Nephron progenitor cell (in vitro differentiated cells): ENCODE results near the gene KIF26B.
"Not testable (repeated sequence)": the region's sequence is repeated elsewhere in the genome, so short reads cannot be mapped to it uniquely, and the experiment has no call there.

Experiments used
- DNase-seq: peaks from one replicate; pipeline ENCODE4 v3.0.0; 2021
- H3K27ac Mint-ChIP-seq: 2 replicates; pipeline ENCODE4 v1.8.0; 2021; ENCODE audit warnings: mild to moderate bottlenecking, moderate library complexity, mixed read lengths
- H3K27me3 Mint-ChIP-seq: 2 replicates; pipeline ENCODE4 v1.8.0; 2021; ENCODE audit warnings: mild to moderate bottlenecking, low read depth, mixed read lengths; ENCODE audit not compliant: poor library complexity
- H3K36me3 Mint-ChIP-seq: 2 replicates; pipeline ENCODE4 v1.8.0; 2021; ENCODE audit warnings: low read depth, mixed read lengths
- H3K4me1 Mint-ChIP-seq: 2 replicates; pipeline ENCODE4 v1.8.0; 2021; ENCODE audit warnings: mixed read lengths
- H3K4me3 Mint-ChIP-seq: 2 replicates; pipeline ENCODE4 v1.8.0; 2021; ENCODE audit warnings: mild to moderate bottlenecking, moderate library complexity, mixed read lengths
- H3K9me3 Mint-ChIP-seq: 2 replicates; pipeline ENCODE4 v1.8.0; 2021; ENCODE audit warnings: mild to moderate bottlenecking, moderate library complexity, mixed read lengths
- TF ChIP-seq, protein P1 (sequence below): fragments of 200-600 bp; sonication (generic); IDR thresholded peaks from 2 replicates; pipeline ENCODE4 v1.5.0; 2021; ENCODE audit warnings: antibody characterized with exemption

Gene KIF26B

DNA sequence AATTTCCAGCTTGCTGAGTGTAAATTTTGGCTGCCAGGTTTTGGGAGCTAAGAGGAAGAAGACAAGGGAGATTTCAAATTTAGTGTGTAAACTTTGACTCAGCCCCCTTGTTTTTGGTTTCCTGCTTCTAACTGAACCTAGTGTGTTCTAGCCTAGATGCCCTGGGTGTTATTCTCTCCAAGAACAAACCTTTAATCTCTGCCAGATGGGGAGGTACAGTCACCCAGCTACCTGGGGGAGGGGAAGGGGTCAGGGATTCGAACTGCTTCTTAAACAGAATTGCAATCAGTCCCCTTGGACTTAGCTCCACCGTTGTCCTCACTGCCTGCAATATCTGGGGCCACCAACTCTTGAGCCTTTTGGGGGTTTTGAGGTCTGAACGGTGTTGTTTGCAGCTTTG, 238.9 kb downstream of the KIF26B start:
- DNase-seq, result no peak
- no peaks in the 10 kb centered on the region for H3K27me3 Mint-ChIP-seq
- peaks cover 35% of the 10 kb centered on the region for H3K36me3 Mint-ChIP-seq
- peaks cover 46% of the 10 kb centered on the region for H3K4me1 Mint-ChIP-seq
- TF ChIP-seq, protein P1, sequence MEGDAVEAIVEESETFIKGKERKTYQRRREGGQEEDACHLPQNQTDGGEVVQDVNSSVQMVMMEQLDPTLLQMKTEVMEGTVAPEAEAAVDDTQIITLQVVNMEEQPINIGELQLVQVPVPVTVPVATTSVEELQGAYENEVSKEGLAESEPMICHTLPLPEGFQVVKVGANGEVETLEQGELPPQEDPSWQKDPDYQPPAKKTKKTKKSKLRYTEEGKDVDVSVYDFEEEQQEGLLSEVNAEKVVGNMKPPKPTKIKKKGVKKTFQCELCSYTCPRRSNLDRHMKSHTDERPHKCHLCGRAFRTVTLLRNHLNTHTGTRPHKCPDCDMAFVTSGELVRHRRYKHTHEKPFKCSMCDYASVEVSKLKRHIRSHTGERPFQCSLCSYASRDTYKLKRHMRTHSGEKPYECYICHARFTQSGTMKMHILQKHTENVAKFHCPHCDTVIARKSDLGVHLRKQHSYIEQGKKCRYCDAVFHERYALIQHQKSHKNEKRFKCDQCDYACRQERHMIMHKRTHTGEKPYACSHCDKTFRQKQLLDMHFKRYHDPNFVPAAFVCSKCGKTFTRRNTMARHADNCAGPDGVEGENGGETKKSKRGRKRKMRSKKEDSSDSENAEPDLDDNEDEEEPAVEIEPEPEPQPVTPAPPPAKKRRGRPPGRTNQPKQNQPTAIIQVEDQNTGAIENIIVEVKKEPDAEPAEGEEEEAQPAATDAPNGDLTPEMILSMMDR, result no peak
- H3K4me3 Mint-ChIP-seq, result no peak overlapping the region
- peaks cover 21% of the 10 kb centered on the region for H3K9me3 Mint-ChIP-seq
- peak overlapping the region; percentile 82 for H3K27ac Mint-ChIP-seq

DNA sequence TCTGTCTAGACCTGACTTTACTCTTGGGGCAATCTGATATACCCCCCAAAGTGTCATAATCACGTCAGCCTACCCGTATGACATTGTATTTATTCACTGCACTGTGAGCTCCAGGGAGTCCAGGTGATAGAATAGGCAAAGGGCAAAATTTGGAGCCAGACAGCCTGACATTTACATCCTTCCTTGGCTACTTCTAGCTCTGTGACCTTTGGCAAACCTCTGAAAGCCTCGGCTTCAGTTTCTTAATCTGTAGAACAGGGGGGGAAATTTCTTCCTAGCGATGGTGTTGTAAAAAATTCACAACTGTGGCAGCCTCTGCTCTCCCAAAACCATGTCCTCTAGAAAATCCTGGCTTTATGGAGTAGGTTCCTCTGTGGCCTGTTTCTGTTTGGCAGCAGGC, 240.9 kb downstream of the KIF26B start:
- DNase-seq, result no peak
- no peaks in the 10 kb centered on the region for H3K27me3 Mint-ChIP-seq
- TF ChIP-seq, protein P1, result no peak
- peaks cover 30% of the 10 kb centered on the region for H3K36me3 Mint-ChIP-seq
- peaks cover 37% of the 10 kb centered on the region for H3K4me1 Mint-ChIP-seq
- H3K27ac Mint-ChIP-seq, result no peak overlapping the region
- peaks cover 18% of the 10 kb centered on the region for H3K9me3 Mint-ChIP-seq
- H3K4me3 Mint-ChIP-seq, result no peak overlapping the region

DNA sequence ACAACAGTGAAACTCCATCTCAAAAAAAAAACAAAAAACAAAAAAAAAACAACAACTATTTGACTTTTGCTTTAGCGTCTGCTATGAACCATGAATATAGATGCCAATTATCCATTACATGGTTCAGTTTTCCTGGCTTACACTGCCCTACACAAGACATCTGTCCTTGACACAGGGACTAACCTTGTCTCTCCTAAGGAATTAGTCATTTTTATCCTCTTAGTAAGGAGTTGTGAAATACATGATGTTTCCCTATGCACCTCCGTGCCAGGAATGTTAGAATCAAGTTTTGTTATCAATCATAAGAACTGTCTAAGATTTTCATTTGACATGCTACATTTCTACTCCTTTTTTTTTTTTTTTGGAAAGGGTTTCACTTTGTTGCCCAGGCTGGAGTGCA, 241.8 kb downstream of the KIF26B start:
- H3K27ac Mint-ChIP-seq, result no peak overlapping the region
- H3K4me1 Mint-ChIP-seq, result peaks cover 38% of the 10 kb centered on the region
- DNase-seq, result no peak
- H3K36me3 Mint-ChIP-seq, result peaks cover 26% of the 10 kb centered on the region
- TF ChIP-seq, protein P1, result no peak
- H3K9me3 Mint-ChIP-seq, result peaks cover 18% of the 10 kb centered on the region
- no peaks in the 10 kb centered on the region for H3K27me3 Mint-ChIP-seq
- H3K4me3 Mint-ChIP-seq, result no peak overlapping the region

DNA sequence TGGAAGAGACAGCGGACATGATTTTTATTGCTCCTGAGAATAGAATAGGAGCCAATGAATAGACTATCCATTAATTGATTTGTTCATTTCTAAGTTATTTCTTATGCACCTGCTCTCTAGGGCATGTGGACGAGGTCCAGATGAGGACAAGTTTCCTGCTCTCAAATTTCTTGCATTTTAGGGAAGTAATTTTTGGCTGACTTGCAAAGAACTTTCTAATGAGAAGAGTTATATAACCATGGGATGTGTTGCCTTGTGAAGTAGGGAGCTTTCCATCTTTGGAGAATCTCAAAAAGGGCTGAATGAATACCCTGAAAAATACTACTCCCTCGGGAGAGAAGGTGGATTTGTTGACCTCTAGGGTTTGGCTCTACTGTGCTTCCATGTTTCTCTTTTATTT, 243.0 kb downstream of the KIF26B start:
- DNase-seq, result no peak
- Mint-ChIP-seq H3K27ac (peak overlapping the region; percentile 32), H3K9me3 (peaks cover 8% of the 10 kb centered on the region), H3K36me3 (peaks cover 19% of the 10 kb centered on the region), H3K4me1 (peaks cover 48% of the 10 kb centered on the region), H3K27me3 (no peaks in the 10 kb centered on the region), H3K4me3 (no peak overlapping the region)
- TF ChIP-seq, protein P1, result no peak

DNA sequence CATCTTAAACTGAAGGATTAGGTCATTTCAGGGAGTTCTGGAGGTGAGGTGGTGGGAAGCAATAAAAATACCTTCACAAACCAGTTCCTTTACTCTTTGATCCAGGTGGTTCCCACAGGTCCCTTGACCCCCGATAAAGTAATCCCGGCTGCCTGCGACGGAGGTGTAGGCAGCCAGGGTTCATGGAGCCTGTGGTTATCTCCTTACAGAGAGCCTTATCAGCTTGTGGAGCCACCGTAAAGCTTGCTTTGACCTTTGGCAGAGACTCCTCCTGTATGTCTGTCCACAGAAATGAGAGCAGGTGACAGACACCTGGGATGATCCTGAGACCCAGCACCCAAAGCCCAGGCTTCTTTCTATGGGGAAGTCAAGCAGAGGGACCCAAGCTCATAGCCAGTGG, 243.4 kb downstream of the KIF26B start:
- TF ChIP-seq, protein P1, result no peak
- Mint-ChIP-seq H3K27ac (peak overlapping the region; percentile 32), H3K27me3 (no peaks in the 10 kb centered on the region), H3K4me3 (no peak overlapping the region), H3K9me3 (peaks cover 5% of the 10 kb centered on the region), H3K36me3 (peaks cover 15% of the 10 kb centered on the region), H3K4me1 (peaks cover 47% of the 10 kb centered on the region)
- DNase-seq, result no peak

DNA sequence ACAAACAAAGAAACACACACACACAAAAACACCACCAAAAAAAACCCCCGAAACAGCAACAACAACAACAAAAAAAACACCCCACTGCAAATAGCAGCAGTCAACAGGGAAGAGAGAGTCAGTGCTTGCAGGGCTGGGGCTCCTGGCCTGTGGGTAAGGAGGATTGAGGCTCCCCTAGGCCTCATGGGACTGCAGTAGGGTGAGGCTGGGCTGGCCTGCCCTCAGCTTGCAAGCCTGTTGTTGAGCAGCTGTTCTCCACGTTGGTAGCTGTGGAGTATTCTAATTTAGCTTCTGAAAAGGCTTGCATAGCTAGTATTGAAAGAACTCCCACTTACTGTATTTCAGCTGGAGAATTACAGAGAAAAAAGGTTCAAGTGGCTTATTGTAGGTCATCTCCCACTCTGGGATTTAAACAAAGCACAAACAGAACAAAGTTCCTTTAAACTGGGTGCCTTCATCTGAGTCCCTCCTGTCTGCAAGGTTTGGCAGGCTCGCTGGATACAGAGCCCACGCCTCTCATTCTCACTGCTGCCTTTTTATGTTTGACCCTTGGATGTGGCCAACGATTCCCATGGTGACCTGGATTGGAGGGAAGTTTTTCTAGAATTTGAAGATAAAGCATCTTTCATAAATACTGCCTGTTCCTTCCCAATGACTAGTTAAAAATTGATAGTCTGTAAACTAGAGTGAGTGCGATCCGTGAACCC, 247.2 kb downstream of the KIF26B start:
- DNase-seq, result no peak
- TF ChIP-seq, protein P1, result no peak
- peaks cover 4% of the 10 kb centered on the region for H3K36me3 Mint-ChIP-seq
- H3K4me3 Mint-ChIP-seq, result no peak overlapping the region
- no peak overlapping the region for H3K27ac Mint-ChIP-seq
- no peaks in the 10 kb centered on the region for H3K27me3 Mint-ChIP-seq
- peaks cover 57% of the 10 kb centered on the region for H3K4me1 Mint-ChIP-seq
- H3K9me3 Mint-ChIP-seq, result no peaks in the 10 kb centered on the region

DNA sequence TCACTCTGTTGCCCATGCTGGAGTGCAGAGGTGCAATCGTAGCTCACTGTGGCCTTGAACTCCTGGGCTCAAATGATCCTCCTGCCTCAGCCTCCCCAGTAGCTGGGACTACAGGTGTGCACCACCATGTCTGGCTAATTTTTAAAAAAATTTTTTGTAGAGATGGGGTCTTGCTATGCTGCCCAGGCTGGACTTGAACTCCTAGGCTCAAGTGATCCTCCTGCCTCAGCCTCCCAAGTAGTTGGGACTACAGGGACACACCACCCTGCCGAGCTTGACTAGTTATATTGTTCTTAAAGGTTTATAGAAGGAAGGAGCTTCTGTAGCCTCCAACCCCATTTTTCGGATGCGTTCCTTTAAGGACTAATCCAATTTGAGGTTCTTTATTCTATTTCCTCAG, 248.2 kb downstream of the KIF26B start:
- H3K27me3 Mint-ChIP-seq, H3K4me3 Mint-ChIP-seq, H3K9me3 Mint-ChIP-seq, H3K36me3 Mint-ChIP-seq, DNase-seq, H3K27ac Mint-ChIP-seq: not testable (repeated sequence)
- H3K4me1 Mint-ChIP-seq, result peaks cover 58% of the 10 kb centered on the region
